Panc1 (cell line): ENCODE results near the gene CEBPA. TPM values are rescaled to one million over a fixed set of nuclear protein-coding genes. Genes with fewer than 3 reads are reported as not detected.

Experiments used
- ATAC-seq: fragments of 200-7000 bp; cut with Tn5 transposase; 2 replicates; pipeline ENCODE4 v1.9.1; 2020; ENCODE audit warnings: mild to moderate bottlenecking, moderate library complexity
- BruUV-seq: library from RNA; stranded (reverse); fragments of 400-500 nt; replicated peaks from 2 replicates; lab custom pipeline; 2021; lab: Mats Ljungman, UMichigan
- CTCF ChIA-PET: fragments of 300-600 bp; sonication (Branson Sonifier 250); formaldehyde crosslinking; loops from one replicate; lab custom pipeline; 2022; ENCODE audit warnings: antibody characterized with exemption; lab: Charles Lee
- POLR2A ChIA-PET: fragments of 300-600 bp; sonication (Branson Sonifier 250); formaldehyde crosslinking; loops from one replicate; lab custom pipeline; 2022; ENCODE audit warnings: antibody characterized with exemption; lab: Charles Lee
- DNase-seq: peaks from one replicate; pipeline ENCODE4 v3.0.0-alpha.2; 2010; ENCODE audit warnings: low read depth, low spot score
- H3K27ac ChIP-seq: 2 replicates; pipeline ENCODE4 v1.5.1; 2011; ENCODE audit warnings: mild to moderate bottlenecking, low read length, inconsistent platforms
- H3K27me3 ChIP-seq: fragments of 200-500 bp; sonication (Bioruptor generic); 2 replicates; pipeline ENCODE4 v1.6.0; 2014; ENCODE audit warnings: low read length, inconsistent platforms; ENCODE audit not compliant: control insufficient read depth, insufficient read depth
- H3K36me3 ChIP-seq: fragments of 200-500 bp; sonication (Bioruptor generic); 2 replicates; pipeline ENCODE4 v1.5.1; 2014; ENCODE audit warnings: inconsistent platforms, mild to moderate bottlenecking, low read length, moderate library complexity; ENCODE audit not compliant: control insufficient read depth, insufficient read depth
- H3K4me1 ChIP-seq: 2 replicates; pipeline ENCODE4 v1.5.1; 2011; ENCODE audit warnings: inconsistent platforms, mild to moderate bottlenecking, low read length, moderate library complexity; ENCODE audit not compliant: control insufficient read depth, insufficient read depth
- H3K4me3 ChIP-seq, 2 experiments: 2 replicates each; pipeline ENCODE4 v1.5.1; 2011 to 2012; ENCODE audit warnings: low read depth in 2 of 2, low read length in 2 of 2, mild to moderate bottlenecking in 2 of 2, inconsistent platforms in 1 of 2, moderate library complexity in 1 of 2
- H3K9me3 ChIP-seq: fragments of 200-500 bp; sonication (Bioruptor generic); 2 replicates; pipeline ENCODE4 v1.5.1; 2014; ENCODE audit warnings: low read depth, mild to moderate bottlenecking, inconsistent platforms, low read length, moderate library complexity; ENCODE audit not compliant: control insufficient read depth, insufficient read depth
- POLR2AphosphoS5 ChIP-seq: IDR thresholded peaks from 2 replicates; pipeline ENCODE4 v1.6.1; 2012; ENCODE audit warnings: mild to moderate bottlenecking, low read depth, low read length, moderate library complexity
- SIN3A ChIP-seq: IDR thresholded peaks from 2 replicates; pipeline ENCODE4 v1.6.1; 2012; ENCODE audit warnings: low read depth, mild to moderate bottlenecking, low read length, moderate library complexity, borderline replicate concordance; ENCODE audit not compliant: insufficient read depth
- TCF7L2 ChIP-seq: IDR thresholded peaks from 2 replicates; pipeline ENCODE4 v1.6.1; 2011; ENCODE audit warnings: mild to moderate bottlenecking, low read depth, low read length, inconsistent platforms
- in situ Hi-C: cut with HindIII; loops from 2 replicates; pipeline ENCODE4 v1.10.0; 2016; ENCODE audit warnings: low sequenced_read_pairs, low pct_unique_long_range_greater_than_20kb
- intact Hi-C: fragments of 100-400 bp; cut with micrococcal nuclease; formaldehyde crosslinking; loops from one replicate; pipeline ENCODE4 v1.10.0; 2022; ENCODE audit not compliant: unreplicated experiment
- total RNA-seq: library from RNA; stranded (reverse); gene quantifications from one replicate; pipeline ENCODE4 v1.2.1, GENCODE V29; 2021; ENCODE audit not compliant: unreplicated experiment
- TF ChIP-seq, protein P1 (sequence below), 2 experiments: IDR thresholded peaks; 2 replicates each; pipeline ENCODE4 v1.6.1; 2011 to 2012; ENCODE audit warnings: low read depth in 2 of 2, control low read depth in 1 of 2, low read length in 1 of 2, mild to moderate bottlenecking in 1 of 2, moderate library complexity in 1 of 2; ENCODE audit not compliant: insufficient read depth in 1 of 2
- TF ChIP-seq, protein P2 (sequence below): fragments of 450-650 bp; IDR thresholded peaks from 2 replicates; pipeline ENCODE4 v1.5.1; 2017; ENCODE audit warnings: mild to moderate bottlenecking

CEBPA gene
- total RNA-seq, 1 experiment from 2014 or later = 1.6 TPM

DNA sequence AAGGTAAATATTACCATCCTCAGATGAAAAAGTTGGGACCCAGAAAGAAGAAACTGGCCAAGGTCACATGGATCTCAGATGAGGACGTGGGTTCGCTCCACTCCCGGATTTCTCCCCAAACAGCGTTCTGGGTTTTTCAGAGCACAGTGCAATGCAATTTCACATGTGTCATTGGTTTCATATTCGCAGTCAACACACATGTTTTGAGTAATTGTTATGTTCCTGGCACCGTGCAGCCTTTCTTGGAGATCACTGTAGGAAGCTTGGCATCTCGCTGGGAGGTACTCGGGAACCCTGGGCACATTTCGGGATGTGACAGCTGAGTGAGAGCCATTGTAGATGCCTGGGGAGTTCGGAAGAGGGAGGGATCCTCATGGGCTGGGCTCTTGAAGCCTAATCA is 45.0 kb upstream of the CEBPA start:
- intact Hi-C loops (no loop called here), in situ Hi-C loops (loop anchor here (10.0 kb wide), 1 partner anchor 52 kb away; no protein-coding TSS in a partner anchor)
- ChIA-PET CTCF (no interaction called here), POLR2A (no interaction called here)
- no TSS peak for BruUV-seq
- ATAC-seq (no peak), DNase-seq (no peak)
- Histone ChIP-seq H3K36me3 (no peaks in the 10 kb centered on the region), H3K9me3 (no peaks in the 10 kb centered on the region), H3K4me1 (no peaks in the 10 kb centered on the region), H3K27ac (no peak overlapping the region), H3K27me3 (peaks cover 26% of the 10 kb centered on the region; the same call in 1 of the 2 replicates), H3K4me3 (no peak overlapping the region)
- no peak for TF ChIP-seq POLR2AphosphoS5
- TF ChIP-seq TCF7L2 = no peak
- TF ChIP-seq, protein P1, sequence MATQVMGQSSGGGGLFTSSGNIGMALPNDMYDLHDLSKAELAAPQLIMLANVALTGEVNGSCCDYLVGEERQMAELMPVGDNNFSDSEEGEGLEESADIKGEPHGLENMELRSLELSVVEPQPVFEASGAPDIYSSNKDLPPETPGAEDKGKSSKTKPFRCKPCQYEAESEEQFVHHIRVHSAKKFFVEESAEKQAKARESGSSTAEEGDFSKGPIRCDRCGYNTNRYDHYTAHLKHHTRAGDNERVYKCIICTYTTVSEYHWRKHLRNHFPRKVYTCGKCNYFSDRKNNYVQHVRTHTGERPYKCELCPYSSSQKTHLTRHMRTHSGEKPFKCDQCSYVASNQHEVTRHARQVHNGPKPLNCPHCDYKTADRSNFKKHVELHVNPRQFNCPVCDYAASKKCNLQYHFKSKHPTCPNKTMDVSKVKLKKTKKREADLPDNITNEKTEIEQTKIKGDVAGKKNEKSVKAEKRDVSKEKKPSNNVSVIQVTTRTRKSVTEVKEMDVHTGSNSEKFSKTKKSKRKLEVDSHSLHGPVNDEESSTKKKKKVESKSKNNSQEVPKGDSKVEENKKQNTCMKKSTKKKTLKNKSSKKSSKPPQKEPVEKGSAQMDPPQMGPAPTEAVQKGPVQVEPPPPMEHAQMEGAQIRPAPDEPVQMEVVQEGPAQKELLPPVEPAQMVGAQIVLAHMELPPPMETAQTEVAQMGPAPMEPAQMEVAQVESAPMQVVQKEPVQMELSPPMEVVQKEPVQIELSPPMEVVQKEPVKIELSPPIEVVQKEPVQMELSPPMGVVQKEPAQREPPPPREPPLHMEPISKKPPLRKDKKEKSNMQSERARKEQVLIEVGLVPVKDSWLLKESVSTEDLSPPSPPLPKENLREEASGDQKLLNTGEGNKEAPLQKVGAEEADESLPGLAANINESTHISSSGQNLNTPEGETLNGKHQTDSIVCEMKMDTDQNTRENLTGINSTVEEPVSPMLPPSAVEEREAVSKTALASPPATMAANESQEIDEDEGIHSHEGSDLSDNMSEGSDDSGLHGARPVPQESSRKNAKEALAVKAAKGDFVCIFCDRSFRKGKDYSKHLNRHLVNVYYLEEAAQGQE (IDR thresholded peaks at IDR 0.05; ENCODE audit: insufficient read depth in 1 of 2, low read depth in 2 of 2, low read length in 1 of 2) = no peak
- no peak for TF ChIP-seq SIN3A
- TF ChIP-seq, protein P2, sequence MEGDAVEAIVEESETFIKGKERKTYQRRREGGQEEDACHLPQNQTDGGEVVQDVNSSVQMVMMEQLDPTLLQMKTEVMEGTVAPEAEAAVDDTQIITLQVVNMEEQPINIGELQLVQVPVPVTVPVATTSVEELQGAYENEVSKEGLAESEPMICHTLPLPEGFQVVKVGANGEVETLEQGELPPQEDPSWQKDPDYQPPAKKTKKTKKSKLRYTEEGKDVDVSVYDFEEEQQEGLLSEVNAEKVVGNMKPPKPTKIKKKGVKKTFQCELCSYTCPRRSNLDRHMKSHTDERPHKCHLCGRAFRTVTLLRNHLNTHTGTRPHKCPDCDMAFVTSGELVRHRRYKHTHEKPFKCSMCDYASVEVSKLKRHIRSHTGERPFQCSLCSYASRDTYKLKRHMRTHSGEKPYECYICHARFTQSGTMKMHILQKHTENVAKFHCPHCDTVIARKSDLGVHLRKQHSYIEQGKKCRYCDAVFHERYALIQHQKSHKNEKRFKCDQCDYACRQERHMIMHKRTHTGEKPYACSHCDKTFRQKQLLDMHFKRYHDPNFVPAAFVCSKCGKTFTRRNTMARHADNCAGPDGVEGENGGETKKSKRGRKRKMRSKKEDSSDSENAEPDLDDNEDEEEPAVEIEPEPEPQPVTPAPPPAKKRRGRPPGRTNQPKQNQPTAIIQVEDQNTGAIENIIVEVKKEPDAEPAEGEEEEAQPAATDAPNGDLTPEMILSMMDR = no peak

GRCh38 chr19:33346665-33347064 is 44.3 kb upstream of the CEBPA start:
- Histone ChIP-seq H3K4me1 (no peaks in the 10 kb centered on the region), H3K4me3 (no peak overlapping the region), H3K36me3 (no peaks in the 10 kb centered on the region), H3K27ac (no peak overlapping the region), H3K27me3 (peaks cover 26% of the 10 kb centered on the region; the same call in 1 of the 2 replicates), H3K9me3 (no peaks in the 10 kb centered on the region)
- TF ChIP-seq, protein P1 (IDR thresholded peaks at IDR 0.05; ENCODE audit: insufficient read depth in 1 of 2, low read depth in 2 of 2, low read length in 1 of 2) = no peak
- TF ChIP-seq, protein P2 = no peak
- TF ChIP-seq SIN3A (no peak), POLR2AphosphoS5 (no peak), TCF7L2 (no peak)
- no TSS peak for BruUV-seq
- DNase-seq = no peak
- intact Hi-C loops (no loop called here), in situ Hi-C loops (loop anchor here (10.0 kb wide), 1 partner anchor 52 kb away; no protein-coding TSS in a partner anchor)
- ATAC-seq = no peak
- POLR2A ChIA-PET = no interaction called here
- CTCF ChIA-PET = no interaction called here
